DLD1 (cell line): ENCODE measurements around the gene AGRN.
"Not testable (repeated sequence)": the region's sequence is repeated elsewhere in the genome, so short reads cannot be mapped to it uniquely, and the experiment has no call there.

Experiments
- in situ Hi-C: cut with HindIII; loops from 2 replicates; pipeline ENCODE4 v1.10.0; 2017; ENCODE audit warnings: low sequenced_read_pairs

Gene AGRN

DNA sequence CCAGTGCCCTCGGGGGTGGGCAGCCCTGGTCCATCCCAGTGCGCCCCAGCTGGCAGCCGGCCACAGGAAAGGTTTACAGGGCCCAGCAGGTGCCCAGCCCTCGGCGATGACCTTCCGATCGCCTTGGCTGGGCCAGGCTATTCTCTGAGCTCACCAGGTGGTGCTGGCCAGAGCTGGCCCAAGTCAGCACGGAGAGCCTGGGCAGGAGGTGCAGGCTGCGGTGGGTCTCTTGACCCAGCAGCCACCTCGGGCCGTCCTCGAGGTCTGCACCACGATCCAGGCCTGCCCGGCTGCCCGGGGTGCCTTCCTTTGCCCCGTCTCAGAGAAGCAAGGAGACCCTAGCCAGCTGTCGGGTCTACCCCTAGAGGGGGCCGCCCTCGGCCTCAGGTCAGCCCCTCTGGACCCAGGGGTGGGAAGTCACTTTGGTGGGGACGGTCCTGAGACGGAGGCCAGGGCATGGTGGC, 38.4 kb upstream of the AGRN start:
- in situ Hi-C loops: no loop called here

DNA sequence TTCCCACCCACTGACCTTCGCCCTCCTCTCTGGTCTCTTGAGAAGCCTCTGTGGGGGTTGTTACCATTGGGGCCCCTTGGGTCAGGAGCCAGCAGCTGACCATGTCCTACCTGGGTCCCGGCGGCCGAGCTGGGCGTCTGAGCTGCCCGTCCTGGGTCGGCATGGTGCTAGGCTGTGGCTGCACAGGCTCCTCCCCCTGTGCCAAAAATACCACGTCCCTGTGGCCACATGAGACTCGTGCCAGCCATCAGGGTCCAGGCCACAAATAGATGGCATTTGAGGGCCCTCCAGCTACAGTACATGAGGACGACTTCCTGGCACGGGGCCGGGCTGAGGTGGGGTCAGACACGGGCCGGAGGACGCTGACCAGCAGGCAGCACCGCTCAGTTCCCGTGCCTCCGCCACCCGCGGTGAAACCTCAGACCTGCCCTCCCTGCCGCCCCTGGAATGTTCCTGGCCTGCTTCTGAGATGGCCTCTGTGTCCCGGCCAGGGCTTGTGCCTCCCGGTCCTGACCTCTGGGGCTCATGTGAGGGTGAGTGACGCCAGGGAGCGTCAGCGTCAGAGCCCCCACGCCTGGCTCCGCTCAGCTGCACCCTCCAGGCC, 37.9 kb upstream of the AGRN start, which contains the start of gene PERM1:
Gene PERM1 (minus strand): TSS at position 139 of the 604 bp plus-strand sequence. CDS start 1,064 bp downstream, outside the sequence.
- in situ Hi-C loops: no loop called here

DNA sequence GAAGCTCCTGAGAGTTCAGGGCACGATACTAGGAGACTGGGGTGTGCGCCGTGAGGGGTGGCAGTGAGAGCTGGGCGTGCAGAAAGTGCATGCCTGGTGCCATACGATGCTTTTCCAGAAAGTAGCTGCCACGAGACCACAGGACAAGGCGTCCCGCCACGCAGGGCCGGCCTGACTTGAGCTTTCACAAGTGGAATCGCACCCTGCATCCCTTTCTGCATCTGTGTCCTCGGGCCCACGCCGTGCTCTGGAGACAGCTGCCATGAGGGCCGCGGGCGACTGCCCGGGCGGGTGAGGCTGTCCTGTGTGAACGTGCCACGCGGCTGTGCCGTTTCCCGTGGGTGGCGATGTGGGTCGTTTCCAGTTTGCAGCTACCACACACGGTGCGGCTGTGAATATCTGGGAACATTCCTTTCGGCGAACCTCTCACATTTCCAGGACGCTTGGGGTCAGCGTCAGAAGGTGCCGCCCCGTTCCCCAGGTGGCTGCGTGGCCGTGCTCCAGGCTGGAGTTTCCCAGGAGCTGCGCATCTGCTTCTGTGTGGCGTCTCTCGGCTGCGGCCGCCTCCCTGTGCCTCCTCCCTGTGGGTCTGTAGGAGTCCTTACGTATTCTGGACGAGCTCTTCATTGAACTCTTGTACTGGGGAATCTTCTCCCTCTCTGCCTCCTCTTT, 37.0 kb upstream of the AGRN start:
- in situ Hi-C loops: no loop called here

DNA sequence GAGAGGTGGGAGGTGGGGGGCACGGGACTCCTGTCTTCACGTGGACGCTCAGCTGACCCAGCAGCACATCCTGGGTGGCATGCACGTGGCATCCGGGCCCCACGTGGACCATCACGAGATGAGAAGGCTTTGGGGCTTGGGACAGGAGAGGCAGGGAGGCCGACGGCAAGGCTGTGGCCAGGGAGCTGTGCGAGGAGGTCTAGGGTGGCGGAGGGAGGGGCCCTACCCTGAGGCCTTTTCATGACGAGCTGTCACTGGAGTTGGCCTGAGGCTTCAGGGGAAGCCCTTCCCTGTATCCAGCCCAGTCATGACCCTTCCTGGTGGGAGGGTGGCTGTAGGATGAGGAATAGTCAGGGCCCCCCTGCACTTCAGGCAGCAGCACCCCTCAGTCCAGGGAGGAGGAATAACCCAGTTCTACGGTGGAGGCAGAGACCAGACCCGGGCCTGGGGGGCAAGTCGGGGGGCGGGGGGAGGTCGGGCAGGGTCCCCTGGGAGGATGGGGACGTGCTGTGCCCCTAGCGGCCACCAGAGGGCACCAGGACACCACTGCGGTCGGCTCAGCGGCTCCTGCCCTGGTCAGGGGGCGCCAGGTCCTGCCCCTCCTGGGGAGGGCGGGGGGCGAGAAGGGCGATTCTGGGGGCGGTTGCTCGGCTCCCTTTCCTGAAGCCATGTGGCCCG, 36.0 kb upstream of the AGRN start:
- in situ Hi-C loops: no loop called here

DNA sequence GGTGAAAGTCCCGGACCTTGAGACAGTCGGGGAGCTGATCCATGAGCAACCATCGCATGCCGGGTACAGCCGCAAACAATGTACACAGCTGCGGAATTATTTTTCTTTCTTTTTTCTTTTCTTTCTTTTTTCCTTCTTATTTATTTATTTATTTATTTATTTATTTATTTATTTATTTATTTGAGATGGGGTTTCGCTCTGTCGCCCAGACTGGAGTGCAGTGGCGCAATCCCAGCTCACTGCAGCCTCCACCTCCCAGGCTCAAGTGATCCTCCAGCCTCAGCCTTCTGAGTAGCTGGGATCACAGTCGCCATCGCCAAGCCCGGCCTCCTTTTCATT, 35.5 kb upstream of the AGRN start:
- in situ Hi-C loops: no loop called here

DNA sequence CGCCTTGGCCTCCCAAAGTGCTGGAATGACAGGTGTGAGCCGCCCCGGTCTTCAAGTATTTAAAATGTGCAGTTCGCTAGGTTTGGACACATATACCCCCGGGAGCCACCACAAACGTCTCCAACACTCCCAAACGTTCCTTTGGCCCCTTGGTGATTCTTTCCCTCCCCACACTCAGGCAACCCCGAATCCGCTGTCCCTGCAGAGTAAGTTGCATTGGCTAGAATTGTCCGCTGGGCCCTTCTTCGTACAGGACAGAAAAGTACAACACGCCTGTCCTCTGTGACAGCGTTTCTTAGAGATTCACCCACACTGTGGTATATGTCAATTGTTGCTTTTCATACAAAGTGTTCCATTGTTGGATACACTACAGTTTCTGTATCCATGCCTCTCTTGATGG, 34.8 kb upstream of the AGRN start:
- in situ Hi-C loops: no loop called here

DNA sequence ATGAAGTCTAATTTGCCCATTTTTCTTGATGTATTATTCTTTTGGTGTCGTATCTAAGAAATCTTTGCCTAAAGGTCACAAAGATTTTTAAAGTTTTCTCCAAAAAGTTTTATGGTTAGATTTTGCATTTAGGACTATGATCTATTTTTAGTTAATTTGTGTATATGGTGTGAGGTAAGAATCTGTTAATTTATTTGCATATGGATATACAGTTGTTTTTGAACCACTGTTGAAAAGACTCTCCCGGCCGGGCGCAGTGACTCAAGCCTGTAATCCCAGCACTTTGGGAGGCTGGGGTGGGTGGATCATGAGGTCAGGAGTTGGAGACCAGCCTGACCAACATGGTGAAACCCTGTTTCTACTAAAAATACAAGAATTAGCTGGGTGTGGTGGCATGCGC, 31.9 kb upstream of the AGRN start:
- in situ Hi-C loops: not testable (repeated sequence)

DNA sequence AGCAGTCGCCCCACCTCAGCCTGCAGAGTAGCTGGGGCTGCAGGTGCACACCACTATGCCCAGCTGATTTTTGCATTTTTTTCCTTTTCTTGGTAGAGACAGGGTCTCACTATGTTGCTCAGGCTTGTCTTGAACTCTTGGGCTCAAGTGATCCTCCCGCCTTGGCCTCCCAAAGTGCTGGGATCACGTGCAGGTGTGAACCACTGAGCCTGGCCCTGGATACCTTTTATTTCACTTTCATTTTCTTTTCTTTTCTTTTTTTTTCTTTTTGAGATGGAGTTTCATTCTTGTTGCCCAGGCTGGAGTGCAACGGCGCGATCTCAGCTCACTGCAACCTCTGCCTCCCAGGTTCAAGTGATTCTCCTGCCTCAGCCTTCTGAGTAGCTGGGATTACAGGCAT, 28.6 kb upstream of the AGRN start:
- in situ Hi-C loops: not testable (repeated sequence)

DNA sequence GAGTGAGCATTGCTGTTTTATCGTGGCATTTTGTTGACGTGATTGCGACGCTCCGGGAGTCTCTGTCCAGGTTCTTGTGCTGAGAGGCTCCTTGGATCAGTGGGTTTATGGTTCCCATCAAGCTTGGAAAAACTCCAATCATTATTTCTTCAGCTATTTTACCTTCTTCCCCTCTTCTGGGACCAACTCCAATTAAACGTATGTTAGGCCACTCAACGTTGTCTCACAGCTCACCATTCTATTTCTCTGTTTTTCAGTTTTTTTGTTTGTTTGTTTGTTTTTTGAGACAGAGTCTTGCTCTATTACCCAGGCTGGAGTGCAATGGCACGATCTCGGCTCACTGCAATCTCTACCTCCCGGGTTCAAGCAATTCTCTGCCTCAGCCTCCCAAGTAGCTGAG, 28.0 kb upstream of the AGRN start:
- in situ Hi-C loops: no loop called here

DNA sequence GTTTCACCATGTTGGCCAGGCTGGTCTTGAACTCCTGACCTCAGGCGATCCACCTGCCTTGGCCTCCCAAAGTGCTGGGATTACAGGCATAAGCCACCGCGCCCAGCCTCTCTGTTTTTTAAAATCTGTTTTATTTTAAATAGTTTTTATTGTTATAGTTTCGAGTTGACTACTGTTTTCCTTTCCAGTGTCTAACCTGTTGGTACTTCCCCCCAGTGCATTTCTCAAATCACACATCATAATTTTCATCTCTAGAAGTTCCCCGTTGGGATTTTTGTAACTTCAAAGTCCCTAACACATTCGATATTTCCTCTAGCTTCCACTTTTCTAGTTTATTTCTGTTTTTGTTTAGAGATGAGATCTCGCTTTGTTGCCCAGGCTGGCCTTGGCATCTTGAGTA, 27.6 kb upstream of the AGRN start:
- in situ Hi-C loops: no loop called here

DNA sequence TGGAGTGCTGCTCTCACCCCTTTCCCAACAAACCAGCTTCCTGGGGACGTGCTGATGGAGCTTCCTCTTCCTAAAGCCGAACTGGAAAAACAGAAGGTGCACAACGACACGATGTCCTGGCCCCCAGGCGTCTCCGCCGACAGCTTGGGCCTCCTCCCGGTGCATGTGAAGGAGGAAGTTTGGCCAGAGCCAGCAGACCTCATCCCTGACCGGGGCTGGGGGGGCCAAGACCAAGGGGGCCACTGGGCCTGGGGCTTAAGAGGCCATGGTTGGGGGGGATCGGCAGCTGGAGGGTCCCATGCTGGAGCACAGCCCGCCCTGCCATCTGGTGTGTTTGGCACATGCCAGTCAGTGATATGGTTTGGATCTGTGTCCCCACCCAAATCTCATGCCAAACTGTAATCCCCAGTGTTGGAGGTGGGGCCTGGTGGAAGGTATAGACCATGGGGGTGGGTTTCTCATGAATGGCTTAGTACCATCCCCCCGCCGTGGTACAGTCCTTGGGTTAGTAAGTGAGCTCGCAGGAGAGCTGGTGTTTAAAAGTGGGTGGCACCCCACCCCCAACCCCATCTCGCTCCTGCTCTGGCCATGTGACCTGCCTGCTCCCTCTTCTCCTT, 26.4 kb upstream of the AGRN start:
- in situ Hi-C loops: no loop called here

DNA sequence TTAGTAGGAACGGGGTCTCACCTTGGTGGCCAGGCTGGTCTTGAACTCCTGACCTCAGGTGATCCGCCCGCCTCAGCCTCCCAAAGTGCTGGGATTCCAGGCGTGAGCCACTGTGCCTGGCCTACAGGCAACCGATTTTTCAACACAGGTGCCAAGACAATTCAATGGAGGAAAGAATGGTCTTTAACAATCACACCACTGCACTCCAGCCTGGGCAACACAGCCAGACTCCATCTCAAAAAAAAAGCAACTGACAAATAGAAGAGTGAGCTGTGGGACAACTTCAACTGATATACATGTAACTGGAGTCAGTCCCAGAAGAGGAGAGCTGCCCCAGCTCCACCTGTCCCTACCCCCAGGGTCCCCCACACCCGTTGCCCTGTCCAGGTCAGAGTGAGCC, 25.4 kb upstream of the AGRN start:
- in situ Hi-C loops: not testable (repeated sequence)

DNA sequence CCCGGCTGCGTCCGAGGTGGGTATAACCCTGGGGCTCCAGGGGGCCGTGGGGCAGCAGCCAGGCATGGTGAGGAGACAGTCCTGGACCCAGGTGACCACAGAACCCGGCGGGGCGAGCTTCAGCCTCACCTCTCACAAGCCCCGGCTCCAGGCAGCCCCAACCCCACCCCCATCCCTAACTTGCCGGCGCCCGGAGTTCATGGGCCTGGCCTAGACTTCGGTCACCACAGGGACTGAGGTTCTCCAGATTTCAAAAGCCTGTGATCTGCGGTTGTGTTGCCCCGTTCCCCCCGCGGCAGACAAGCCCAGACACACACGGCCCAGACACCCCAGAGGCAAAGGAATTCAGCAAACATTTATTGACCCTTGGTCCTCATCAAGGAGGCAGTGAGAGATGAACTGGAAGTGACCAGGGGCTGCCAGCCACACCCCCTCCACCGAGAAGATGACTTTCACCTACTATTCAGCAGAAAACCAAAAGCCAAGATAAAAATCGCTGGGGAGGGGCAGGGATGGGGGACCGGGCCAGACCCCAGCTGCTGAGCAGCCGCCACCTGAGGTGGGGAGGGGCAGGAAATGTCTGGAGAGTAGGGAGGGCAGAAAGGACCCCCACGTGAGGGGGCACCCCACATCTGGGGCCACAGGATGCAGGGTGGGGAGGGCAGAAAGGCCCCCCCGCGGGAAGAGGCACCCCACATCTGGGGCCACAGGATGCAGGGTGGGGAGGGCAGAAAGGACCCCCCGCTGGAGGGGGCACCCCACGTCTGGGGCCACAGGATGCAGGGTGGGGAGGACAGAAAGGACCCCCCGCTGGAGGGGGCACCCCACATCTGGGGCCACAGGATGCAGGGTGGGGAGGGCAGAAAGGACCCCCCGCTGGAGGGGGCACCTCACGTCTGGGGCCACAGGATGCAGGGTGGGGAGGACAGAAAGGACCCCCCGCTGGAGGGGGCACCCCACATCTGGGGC, 24.0 kb upstream of the AGRN start:
- in situ Hi-C loops: no loop called here

DNA sequence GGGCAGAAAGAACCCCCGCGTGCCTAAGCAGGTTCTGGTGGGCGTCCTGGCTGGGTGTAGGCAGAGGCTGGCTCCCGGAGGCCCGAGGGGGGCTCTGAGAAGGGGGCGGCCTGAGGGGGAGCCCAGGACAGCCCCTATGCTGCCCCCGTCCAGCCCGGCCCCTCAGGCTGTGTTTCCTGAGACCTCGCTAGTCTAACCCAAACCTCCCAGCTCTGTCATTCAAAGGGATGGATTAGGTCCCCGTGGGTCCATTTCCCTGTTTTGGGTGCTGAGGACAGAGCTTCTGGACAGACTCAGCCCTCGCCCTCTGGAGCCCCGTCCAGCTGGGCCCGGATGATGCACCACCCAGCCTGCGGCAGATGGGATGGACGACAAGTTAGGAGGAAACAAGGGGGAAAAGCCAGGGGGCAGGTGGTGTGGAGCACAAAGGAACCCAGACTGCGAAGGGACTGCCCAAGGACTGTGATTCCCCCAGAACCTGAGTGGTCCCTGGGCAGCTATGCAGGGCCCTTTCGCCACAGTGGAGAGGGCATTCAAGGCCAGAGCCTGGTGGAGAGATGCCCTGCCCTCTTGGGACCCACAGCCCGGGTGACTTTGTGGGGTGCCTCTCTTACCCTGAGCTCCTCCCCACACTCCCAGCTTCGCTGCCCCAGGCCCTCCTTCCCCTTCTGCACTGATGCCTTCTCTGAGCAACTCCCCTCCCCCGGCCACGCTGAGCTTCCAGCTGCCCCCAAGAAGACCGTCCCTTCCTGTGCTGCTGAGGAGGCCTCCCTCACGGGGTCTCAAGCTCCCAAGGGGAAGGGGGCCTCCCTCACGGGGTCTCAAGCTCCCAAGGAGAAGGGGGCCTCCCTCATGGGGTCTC, 22.8 kb upstream of the AGRN start:
- in situ Hi-C loops: no loop called here

DNA sequence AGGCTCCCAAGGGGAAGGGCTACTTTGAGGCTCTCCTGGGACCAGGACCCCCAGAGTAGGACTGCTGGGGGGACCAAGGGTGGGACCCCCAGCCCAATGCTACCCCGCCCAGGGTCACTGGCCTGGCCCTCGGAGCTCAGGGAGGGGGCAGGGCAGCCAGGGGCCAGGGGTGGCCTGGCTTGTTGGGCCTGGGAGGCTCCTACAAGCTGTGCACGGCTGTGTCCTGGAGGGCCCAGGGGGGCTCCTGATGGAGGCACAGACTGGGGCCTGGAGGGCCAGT, 22.3 kb upstream of the AGRN start:
- in situ Hi-C loops: no loop called here

DNA sequence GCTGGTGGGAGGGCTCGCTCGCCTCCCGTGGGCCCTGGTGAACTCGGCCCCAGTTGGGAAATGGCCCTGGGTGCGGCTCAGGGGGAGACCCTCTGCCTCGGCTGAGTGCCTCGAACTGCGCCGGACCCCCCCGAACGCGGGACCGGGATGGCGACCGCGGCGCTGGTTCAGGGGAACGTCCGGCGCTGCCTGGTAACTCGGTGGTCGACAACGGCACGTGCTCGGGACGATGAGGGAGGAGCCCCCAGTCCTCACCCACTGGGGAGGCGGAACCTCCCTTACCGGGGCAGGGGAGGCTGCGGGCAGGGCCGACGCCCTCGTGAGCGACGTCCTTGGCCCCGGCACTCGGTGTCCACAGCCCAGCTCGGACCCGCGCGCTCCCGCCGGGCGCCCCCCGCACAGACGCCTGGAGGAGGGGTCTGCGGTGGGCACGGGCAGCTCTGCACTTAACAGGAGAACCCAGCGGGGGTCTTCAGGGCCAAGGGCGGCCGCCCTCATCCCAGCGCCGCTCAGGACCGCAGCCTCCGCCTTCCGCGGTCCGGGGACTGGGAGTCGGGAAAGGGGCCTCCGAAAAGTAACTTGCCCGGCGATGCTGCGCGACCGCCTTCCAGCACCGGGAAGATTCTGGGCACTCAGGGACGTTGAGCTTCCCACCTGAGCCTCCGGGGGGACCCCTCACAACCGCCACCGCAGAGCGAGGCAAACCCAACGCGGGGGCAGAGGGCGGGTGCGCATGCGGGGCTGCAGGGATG, 21.8 kb upstream of the AGRN start:
- in situ Hi-C loops: no loop called here

DNA sequence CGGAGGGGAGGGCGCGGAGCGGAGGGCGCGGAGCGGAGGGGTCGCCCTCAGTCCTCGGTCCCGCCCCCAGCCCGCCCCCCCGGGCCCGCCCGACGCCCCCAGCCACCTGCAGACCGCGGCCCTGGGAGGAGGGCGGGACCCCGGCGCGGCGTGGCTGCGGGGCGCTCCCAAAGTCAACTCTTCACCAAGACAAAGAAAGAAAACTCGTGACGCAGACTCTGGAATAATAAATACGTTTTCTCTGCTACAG, 21.2 kb upstream of the AGRN start:
- in situ Hi-C loops: no loop called here

DNA sequence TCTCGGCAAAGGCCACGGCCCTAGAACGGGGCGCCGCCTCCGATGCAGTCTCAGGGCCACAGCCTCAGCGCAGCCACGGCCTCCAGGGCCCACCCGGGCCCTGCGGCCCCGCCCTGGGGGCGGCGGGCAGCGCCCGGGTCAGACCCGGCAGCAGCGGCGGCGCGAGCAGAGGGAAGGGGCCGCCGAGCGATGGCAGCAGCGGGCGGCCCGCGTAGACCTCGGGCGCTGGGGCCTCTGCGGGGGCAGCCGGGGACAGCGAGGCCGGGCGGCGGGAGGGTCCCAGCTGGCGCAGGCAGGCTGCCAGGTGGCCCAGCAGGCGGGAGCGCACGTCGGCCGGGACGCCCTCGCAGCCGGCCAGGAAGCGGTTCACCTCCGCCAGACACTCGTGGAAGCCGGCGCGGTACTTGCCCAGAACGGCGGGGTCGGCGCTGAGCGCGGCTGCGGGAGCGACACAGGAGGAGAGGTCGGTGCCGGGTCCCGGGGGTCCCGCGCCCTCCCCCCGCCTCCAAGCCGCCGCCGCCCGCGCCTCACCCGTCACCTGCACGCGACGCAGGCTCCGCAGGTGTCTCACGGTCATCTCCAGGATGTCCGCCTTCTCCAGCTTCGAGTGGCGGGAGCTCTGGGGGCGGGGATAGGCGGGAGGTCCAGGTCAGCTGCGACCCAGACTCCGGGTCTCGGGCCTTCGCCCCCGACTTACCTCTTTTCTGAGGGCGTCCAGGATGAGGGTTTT, 20.8 kb upstream of the AGRN start:
- in situ Hi-C loops: no loop called here
